ENCODE data around the gene BBS7.

GRCh38 chr4:121846662-121847061, 23.6 kb downstream of the BBS7 start:
- TF ChIP-seq POLR2AphosphoS5 (IDR thresholded peaks at IDR 0.05; ENCODE audit: low read depth, low read length) (no peak), POLR2A (IDR thresholded peaks at IDR 0.05; ENCODE audit: low read depth, low read length) (no peak)
